PC-3 (cell line): ENCODE measurements around the gene IGSF22. TPM values are rescaled to one million over a fixed set of nuclear protein-coding genes. Genes with fewer than 3 reads are reported as not detected.

Source experiments
- ATAC-seq: fragments of 200-7000 bp; cut with Tn5 transposase; 2 replicates; pipeline ENCODE4 v1.9.1; 2020; ENCODE audit warnings: mild to moderate bottlenecking, moderate library complexity
- BruUV-seq: library from RNA; stranded (reverse); fragments of 400-500 nt; replicated peaks from 2 replicates; lab custom pipeline; 2021; lab: Mats Ljungman, UMichigan
- CTCF ChIA-PET: fragments of 300-600 bp; sonication (Branson Sonifier 250); formaldehyde crosslinking; loops from one replicate; lab custom pipeline; 2022; ENCODE audit warnings: antibody characterized with exemption; lab: Charles Lee
- POLR2A ChIA-PET: fragments of 300-600 bp; sonication (Branson Sonifier 250); formaldehyde crosslinking; loops from one replicate; lab custom pipeline; 2022; ENCODE audit warnings: antibody characterized with exemption; ENCODE audit not compliant: unreplicated experiment; lab: Charles Lee
- DNase-seq: peaks from one replicate; pipeline ENCODE4 v3.0.0-alpha.2; 2015
- H2AFZ ChIP-seq: fragments of 300-600 bp; sonication (generic); 2 replicates; pipeline ENCODE4 v1.6.0; 2016; ENCODE audit warnings: antibody characterized with exemption, low read length
- H3F3A ChIP-seq: fragments of 300-600 bp; sonication (generic); one replicate; pipeline ENCODE4 v1.6.0; 2017; ENCODE audit warnings: antibody characterized with exemption, low read length, control low read depth, mild to moderate bottlenecking; ENCODE audit not compliant: unreplicated experiment
- H3K27ac ChIP-seq: fragments of 300-600 bp; sonication (generic); 2 replicates; pipeline ENCODE4 v1.5.1; 2016; ENCODE audit warnings: mild to moderate bottlenecking, low read length
- H3K27me3 ChIP-seq: fragments of 300-600 bp; sonication (generic); 2 replicates; pipeline ENCODE4 v1.6.1; 2016; ENCODE audit warnings: low read length, mixed read lengths
- H3K36me3 ChIP-seq: fragments of 300-600 bp; sonication (generic); 2 replicates; pipeline ENCODE4 v1.6.1; 2016; ENCODE audit warnings: low read depth, mixed run types, low read length, mixed read lengths
- H3K4me1 ChIP-seq: fragments of 300-600 bp; sonication (generic); 2 replicates; pipeline ENCODE4 v1.5.1; 2016; ENCODE audit warnings: low read length; ENCODE audit not compliant: insufficient read depth
- H3K4me2 ChIP-seq: fragments of 300-600 bp; sonication (generic); 2 replicates; pipeline ENCODE4 v1.6.0; 2016; ENCODE audit warnings: low read length
- H3K4me3 ChIP-seq: fragments of 300-600 bp; sonication (generic); 2 replicates; pipeline ENCODE4 v1.5.1; 2016; ENCODE audit warnings: mild to moderate bottlenecking, low read length, mixed read lengths
- H3K79me2 ChIP-seq: fragments of 300-600 bp; sonication (generic); 2 replicates; pipeline ENCODE4 v1.6.1; 2017; ENCODE audit warnings: low read length, mixed read lengths
- H3K9ac ChIP-seq: fragments of 300-600 bp; sonication (generic); 2 replicates; pipeline ENCODE4 v1.6.0; 2016; ENCODE audit warnings: mild to moderate bottlenecking, low read length
- H3K9me2 ChIP-seq: fragments of 300-600 bp; sonication (generic); replicated peaks from 2 replicates; pipeline ENCODE4 v1.6.1; 2016; ENCODE audit warnings: mixed run types, low read length, mixed read lengths
- H3K9me3 ChIP-seq: fragments of 300-600 bp; sonication (generic); 2 replicates; pipeline ENCODE4 v1.6.1; 2016; ENCODE audit warnings: low read length, mixed read lengths
- H4K20me1 ChIP-seq: fragments of 300-600 bp; sonication (generic); 2 replicates; pipeline ENCODE4 v1.6.1; 2016; ENCODE audit warnings: low read length, mixed read lengths
- EZH2 ChIP-seq: fragments of 300-600 bp; sonication (generic); IDR thresholded peaks from one replicate; pipeline ENCODE4 v1.6.1; 2017; ENCODE audit warnings: antibody characterized with exemption, mild to moderate bottlenecking, low read length; ENCODE audit not compliant: unreplicated experiment
- EZH2phosphoT487 ChIP-seq: fragments of 300-600 bp; sonication (generic); IDR thresholded peaks from 2 replicates; pipeline ENCODE4 v1.6.1; 2018; ENCODE audit warnings: mild to moderate bottlenecking, antibody characterized with exemption, low read length, borderline replicate concordance
- intact Hi-C: fragments of 100-400 bp; cut with micrococcal nuclease; formaldehyde crosslinking; loops from 2 replicates; pipeline ENCODE4 v1.9.0; 2023
- total RNA-seq: library from RNA; depleted of rRNA; stranded (reverse); fragments of >200 nt; gene quantifications from 2 replicates; pipeline ENCODE4 v1.2.3, GENCODE V29; 2014
- TF ChIP-seq, protein P1 (sequence below): fragments of 300-600 bp; sonication (generic); conservative IDR thresholded peaks from 2 replicates; pipeline ENCODE4 v1.5.1; 2017; ENCODE audit warnings: antibody characterized with exemption, low read depth, mild to moderate bottlenecking, low read length

The IGSF22 gene
- total RNA-seq, 1 experiment from 2014 or later = not detected

DNA sequence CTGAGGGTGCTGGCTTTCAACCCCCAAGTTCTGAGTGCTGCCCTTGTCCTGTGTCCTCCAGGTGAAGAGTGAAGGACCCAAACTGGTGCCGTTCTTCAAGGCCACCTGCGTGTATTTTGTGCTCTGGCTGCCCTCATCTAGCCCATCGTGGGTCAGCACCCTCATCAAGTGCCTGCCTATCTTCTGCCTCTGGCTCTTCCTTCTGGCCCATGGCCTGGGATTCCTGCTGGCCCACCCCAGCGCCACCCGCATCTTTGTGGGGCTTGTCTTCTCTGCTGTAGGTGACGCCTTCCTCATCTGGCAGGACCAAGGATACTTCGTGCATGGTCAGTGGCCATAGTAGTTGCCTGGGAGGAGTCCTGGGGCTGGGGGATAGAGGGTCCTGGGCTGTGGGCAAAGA, 25.1 kb downstream of the IGSF22 start:
- POLR2A ChIA-PET = no interaction called here
- Histone ChIP-seq H2AFZ (no peak overlapping the region), H3K4me1 (peaks cover 17% of the 10 kb centered on the region), H3K4me2 (no peak overlapping the region), H3K9me3 (no peaks in the 10 kb centered on the region), H3F3A (no peaks in the 10 kb centered on the region), H3K27ac (no peak overlapping the region), H3K79me2 (no peaks in the 10 kb centered on the region), H3K9ac (no peak overlapping the region), H3K9me2 (no peaks in the 10 kb centered on the region), H3K36me3 (no peaks in the 10 kb centered on the region), H3K4me3 (no peak overlapping the region), H3K27me3 (no peaks in the 10 kb centered on the region), H4K20me1 (no peaks in the 10 kb centered on the region)
- no peak for ATAC-seq
- TF ChIP-seq, protein P1, sequence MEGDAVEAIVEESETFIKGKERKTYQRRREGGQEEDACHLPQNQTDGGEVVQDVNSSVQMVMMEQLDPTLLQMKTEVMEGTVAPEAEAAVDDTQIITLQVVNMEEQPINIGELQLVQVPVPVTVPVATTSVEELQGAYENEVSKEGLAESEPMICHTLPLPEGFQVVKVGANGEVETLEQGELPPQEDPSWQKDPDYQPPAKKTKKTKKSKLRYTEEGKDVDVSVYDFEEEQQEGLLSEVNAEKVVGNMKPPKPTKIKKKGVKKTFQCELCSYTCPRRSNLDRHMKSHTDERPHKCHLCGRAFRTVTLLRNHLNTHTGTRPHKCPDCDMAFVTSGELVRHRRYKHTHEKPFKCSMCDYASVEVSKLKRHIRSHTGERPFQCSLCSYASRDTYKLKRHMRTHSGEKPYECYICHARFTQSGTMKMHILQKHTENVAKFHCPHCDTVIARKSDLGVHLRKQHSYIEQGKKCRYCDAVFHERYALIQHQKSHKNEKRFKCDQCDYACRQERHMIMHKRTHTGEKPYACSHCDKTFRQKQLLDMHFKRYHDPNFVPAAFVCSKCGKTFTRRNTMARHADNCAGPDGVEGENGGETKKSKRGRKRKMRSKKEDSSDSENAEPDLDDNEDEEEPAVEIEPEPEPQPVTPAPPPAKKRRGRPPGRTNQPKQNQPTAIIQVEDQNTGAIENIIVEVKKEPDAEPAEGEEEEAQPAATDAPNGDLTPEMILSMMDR = no peak
- TF ChIP-seq EZH2phosphoT487 = no peak
- no peak for TF ChIP-seq EZH2
- intact Hi-C loops = no loop called here
- BruUV-seq = no TSS peak
- CTCF ChIA-PET = no interaction called here
- DNase-seq = no peak

DNA sequence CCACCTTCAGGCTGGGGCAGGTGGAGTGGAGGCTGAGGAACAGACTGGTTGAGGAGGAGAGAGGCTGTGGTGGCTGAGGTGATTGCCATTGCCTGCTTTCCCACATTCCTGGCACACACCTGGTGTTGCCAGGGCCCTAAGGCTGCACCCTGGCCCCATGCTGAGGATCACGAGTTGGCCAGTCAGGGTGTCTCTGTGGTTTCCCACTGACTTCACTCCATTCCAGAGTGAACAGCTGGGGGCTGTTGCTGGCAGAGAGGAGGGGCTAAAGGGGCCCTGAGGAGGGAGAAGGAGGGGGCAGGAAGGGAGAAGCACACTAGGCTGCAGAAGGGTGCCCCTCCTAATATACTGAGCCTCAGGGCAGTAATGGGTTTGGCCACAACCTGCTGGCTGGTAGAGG, 25.6 kb downstream of the IGSF22 start:
- Histone ChIP-seq H3F3A (no peaks in the 10 kb centered on the region), H3K4me2 (no peak overlapping the region), H3K36me3 (no peaks in the 10 kb centered on the region), H3K27ac (no peak overlapping the region), H3K9me2 (no peaks in the 10 kb centered on the region), H3K79me2 (no peaks in the 10 kb centered on the region), H4K20me1 (no peaks in the 10 kb centered on the region), H3K9ac (no peak overlapping the region), H3K9me3 (no peaks in the 10 kb centered on the region), H2AFZ (no peak overlapping the region), H3K4me3 (no peak overlapping the region), H3K4me1 (peaks cover 17% of the 10 kb centered on the region), H3K27me3 (no peaks in the 10 kb centered on the region)
- DNase-seq = peak; percentile 33
- CTCF ChIA-PET = no interaction called here
- TF ChIP-seq EZH2 = no peak
- TF ChIP-seq, protein P1 = no peak
- TF ChIP-seq EZH2phosphoT487 = no peak
- intact Hi-C loops = no loop called here
- POLR2A ChIA-PET = no interaction called here
- BruUV-seq = no TSS peak
- ATAC-seq = no peak; the same call in 1 of the 2 replicates

DNA sequence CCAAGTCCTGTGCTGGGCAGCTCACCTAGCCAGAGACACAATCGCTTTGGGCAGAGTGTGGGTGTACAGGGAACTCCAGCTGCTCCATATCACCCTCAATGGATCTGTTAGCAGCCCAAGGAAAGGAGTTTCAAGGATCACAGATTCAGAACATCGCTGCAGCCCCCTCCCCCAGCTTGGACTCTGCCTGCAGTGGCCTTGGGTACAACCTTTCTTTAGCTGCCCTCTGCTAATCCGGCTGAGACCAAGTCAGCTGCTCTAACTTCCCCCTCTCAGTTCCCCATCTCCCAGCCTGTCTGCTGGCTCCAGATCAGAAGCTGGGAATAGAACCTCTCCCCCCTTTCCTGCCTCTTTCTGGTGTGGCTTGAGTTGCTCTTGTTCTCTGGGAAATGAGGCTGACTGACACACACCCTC, 26.1 kb downstream of the IGSF22 start:
- no peaks in the 10 kb centered on the region for H3F3A ChIP-seq
- H3K27me3 ChIP-seq = no peaks in the 10 kb centered on the region
- no peaks in the 10 kb centered on the region for H3K36me3 ChIP-seq
- no peaks in the 10 kb centered on the region for H4K20me1 ChIP-seq
- no peaks in the 10 kb centered on the region for H3K79me2 ChIP-seq
- H3K4me1 ChIP-seq = peaks cover 17% of the 10 kb centered on the region
- ATAC-seq (no peak), DNase-seq (no peak)
- H3K27ac ChIP-seq = no peak overlapping the region
- no TSS peak for BruUV-seq
- H3K9me3 ChIP-seq = no peaks in the 10 kb centered on the region
- no peak for TF ChIP-seq EZH2phosphoT487
- TF ChIP-seq, protein P1 = no peak
- no peak for TF ChIP-seq EZH2
- H3K9me2 ChIP-seq = no peaks in the 10 kb centered on the region
- ChIA-PET POLR2A (no interaction called here), CTCF (no interaction called here)
- peak overlapping the region; percentile 98; the same call in 1 of the 2 replicates for H3K4me2 ChIP-seq
- intact Hi-C loops = loop anchor here (2.0 kb wide), 1 partner anchor 31 kb away; no protein-coding TSS in a partner anchor
- H3K4me3 ChIP-seq = peak overlapping the region; percentile 82; the same call in 1 of the 2 replicates
- no peak overlapping the region for H3K9ac ChIP-seq
- H2AFZ ChIP-seq = no peak overlapping the region
